Measurements from ENCODE around the gene TOMM40. TPM values are rescaled to one million over a fixed set of nuclear protein-coding genes. Genes with fewer than 3 reads are reported as not detected.
A peak's percentile ranks its signal among the peaks of the same experiment; 100 is the strongest.

The TOMM40 gene
- total and polyA plus RNA-seq, 2 of the 13 experiments (the other 11 are each of a cell fraction or from before 2014, with no cell fraction given): 72.0 to 110 TPM

GRCh38 chr19:44903602-44904425 lies 12.8 kb downstream of the TOMM40 start (continued):
- TF ChIP-seq, protein P1, sequence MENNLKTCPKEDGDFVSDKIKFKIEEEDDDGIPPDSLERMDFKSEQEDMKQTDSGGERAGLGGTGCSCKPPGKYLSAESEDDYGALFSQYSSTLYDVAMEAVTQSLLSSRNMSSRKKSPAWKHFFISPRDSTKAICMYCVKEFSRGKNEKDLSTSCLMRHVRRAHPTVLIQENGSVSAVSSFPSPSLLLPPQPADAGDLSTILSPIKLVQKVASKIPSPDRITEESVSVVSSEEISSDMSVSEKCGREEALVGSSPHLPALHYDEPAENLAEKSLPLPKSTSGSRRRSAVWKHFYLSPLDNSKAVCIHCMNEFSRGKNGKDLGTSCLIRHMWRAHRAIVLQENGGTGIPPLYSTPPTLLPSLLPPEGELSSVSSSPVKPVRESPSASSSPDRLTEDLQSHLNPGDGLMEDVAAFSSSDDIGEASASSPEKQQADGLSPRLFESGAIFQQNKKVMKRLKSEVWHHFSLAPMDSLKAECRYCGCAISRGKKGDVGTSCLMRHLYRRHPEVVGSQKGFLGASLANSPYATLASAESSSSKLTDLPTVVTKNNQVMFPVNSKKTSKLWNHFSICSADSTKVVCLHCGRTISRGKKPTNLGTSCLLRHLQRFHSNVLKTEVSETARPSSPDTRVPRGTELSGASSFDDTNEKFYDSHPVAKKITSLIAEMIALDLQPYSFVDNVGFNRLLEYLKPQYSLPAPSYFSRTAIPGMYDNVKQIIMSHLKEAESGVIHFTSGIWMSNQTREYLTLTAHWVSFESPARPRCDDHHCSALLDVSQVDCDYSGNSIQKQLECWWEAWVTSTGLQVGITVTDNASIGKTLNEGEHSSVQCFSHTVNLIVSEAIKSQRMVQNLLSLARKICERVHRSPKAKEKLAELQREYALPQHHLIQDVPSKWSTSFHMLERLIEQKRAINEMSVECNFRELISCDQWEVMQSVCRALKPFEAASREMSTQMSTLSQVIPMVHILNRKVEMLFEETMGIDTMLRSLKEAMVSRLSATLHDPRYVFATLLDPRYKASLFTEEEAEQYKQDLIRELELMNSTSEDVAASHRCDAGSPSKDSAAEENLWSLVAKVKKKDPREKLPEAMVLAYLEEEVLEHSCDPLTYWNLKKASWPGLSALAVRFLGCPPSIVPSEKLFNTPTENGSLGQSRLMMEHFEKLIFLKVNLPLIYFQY (CRISPR knock-in tag; IDR thresholded peaks at IDR 0.05; ENCODE audit: borderline replicate concordance): no peak
- TF ChIP-seq MTF2 (CRISPR knock-in tag; IDR thresholded peaks at IDR 0.05; ENCODE audit: borderline replicate concordance): no peak
- TF ChIP-seq NCOA5 (CRISPR knock-in tag; IDR thresholded peaks at IDR 0.05): no peak
- TF ChIP-seq ZFX (CRISPR knock-in tag; IDR thresholded peaks at IDR 0.05; ENCODE audit: low read depth): peak; percentile 78
- TF ChIP-seq CEBPZ (IDR thresholded peaks at IDR 0.05; ENCODE audit: low read length): no peak
- no peak; the same call in 1 of the 2 replicates for TF ChIP-seq MYNN (CRISPR knock-in tag; IDR thresholded peaks at IDR 0.05; ENCODE audit: low read depth)
- TF ChIP-seq, protein P2, sequence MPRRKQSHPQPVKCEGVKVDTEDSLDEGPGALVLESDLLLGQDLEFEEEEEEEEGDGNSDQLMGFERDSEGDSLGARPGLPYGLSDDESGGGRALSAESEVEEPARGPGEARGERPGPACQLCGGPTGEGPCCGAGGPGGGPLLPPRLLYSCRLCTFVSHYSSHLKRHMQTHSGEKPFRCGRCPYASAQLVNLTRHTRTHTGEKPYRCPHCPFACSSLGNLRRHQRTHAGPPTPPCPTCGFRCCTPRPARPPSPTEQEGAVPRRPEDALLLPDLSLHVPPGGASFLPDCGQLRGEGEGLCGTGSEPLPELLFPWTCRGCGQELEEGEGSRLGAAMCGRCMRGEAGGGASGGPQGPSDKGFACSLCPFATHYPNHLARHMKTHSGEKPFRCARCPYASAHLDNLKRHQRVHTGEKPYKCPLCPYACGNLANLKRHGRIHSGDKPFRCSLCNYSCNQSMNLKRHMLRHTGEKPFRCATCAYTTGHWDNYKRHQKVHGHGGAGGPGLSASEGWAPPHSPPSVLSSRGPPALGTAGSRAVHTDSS (CRISPR knock-in tag; conservative IDR thresholded peaks at IDR 0.05): no peak
- 0 out of 2 replicates have a peak, but pooled peaks have one; percentile 28 for TF ChIP-seq WIZ (CRISPR knock-in tag; IDR thresholded peaks at IDR 0.05)
- peak; percentile 76; the same call in 1 of the 2 replicates for TF ChIP-seq THAP9 (CRISPR knock-in tag; IDR thresholded peaks at IDR 0.05; ENCODE audit: borderline replicate concordance)
- no peak for TF ChIP-seq FOXM1 (CRISPR knock-in tag; IDR thresholded peaks at IDR 0.05)
- no peak for TF ChIP-seq ZNF180 (CRISPR knock-in tag; IDR thresholded peaks at IDR 0.05; ENCODE audit: borderline replicate concordance, low read depth)
- peak; percentile 71; the same call in 1 of the 2 replicates for TF ChIP-seq ZNF782 (CRISPR knock-in tag; IDR thresholded peaks at IDR 0.05; ENCODE audit: borderline replicate concordance)
- TF ChIP-seq NFIC (IDR thresholded peaks at IDR 0.05; ENCODE audit: low read length): no peak
- TF ChIP-seq SOX13 (IDR thresholded peaks at IDR 0.05): 0 out of 2 replicates have a peak, but pooled peaks have one; percentile 27
- peak in 1 of 2 experiments; percentile 65; a peak in 2 of 4 replicates for TF ChIP-seq SOX13 (CRISPR knock-in tag; conservative IDR thresholded peaks at IDR 0.05 in 1 of 2, IDR thresholded peaks at IDR 0.05 in 1 of 2)

Data from HepG2 (cell line).